HG03159 (cell line): ENCODE measurements around the gene PDCL2.

Experiments used
- ATAC-seq: cut with Tn5 transposase; IDR thresholded peaks from one replicate; pipeline ENCODE4 v1.9.1; 2021; ENCODE audit warnings: mild to moderate bottlenecking, moderate library complexity; ENCODE audit not compliant: unreplicated experiment

Gene PDCL2

GRCh38 chr4:55540271-55540670, 51.8 kb downstream of the PDCL2 start:
- ATAC-seq: no peak

- no peak for ATAC-seq
Observed at GRCh38 chr4:55539658-55540057, 52.4 kb downstream of the PDCL2 start.

DNA sequence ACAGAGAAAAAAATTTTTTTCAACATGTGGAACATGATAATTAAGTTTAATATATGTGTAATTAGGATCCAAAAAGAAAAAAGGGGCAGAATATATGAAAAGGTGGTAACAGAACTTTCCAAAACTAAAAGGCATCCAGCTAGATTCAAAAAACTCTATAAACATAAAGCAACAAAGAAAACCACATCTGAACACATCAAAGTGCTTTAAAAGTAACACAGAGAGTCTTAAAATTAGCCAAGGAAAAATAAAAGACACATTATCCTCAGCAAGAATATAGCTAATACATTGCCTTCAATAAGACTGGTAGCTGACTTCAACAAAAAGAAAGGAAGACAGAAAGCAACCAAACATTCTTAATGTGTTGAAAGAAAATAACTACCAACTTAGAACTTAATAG, 53.5 kb downstream of the PDCL2 start:
- ATAC-seq: no peak

GRCh38 chr4:55534306-55534705, 57.7 kb downstream of the PDCL2 start:
- ATAC-seq: no peak

DNA sequence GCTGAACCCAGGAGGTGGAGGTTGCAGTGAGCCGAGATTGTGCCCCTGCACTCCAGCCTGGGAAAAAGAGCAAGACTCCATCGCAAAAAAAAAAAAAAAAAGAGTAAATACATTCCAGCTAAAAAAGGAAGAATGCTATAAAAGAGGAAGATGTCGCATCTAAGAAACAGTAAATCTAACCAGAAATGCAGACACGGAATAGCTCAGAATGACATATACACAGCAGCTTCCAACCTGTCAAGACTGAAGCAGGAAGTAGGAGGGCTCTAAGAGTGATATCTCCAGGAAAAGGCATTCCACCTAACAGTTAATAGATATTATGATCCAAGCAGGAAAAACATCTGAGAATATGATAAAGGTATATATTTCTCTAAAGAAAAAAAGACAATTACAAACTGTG, 61.4 kb downstream of the PDCL2 start:
- ATAC-seq: no peak

GRCh38 chr4:55530167-55530566, 61.9 kb downstream of the PDCL2 start:
- no peak for ATAC-seq

DNA sequence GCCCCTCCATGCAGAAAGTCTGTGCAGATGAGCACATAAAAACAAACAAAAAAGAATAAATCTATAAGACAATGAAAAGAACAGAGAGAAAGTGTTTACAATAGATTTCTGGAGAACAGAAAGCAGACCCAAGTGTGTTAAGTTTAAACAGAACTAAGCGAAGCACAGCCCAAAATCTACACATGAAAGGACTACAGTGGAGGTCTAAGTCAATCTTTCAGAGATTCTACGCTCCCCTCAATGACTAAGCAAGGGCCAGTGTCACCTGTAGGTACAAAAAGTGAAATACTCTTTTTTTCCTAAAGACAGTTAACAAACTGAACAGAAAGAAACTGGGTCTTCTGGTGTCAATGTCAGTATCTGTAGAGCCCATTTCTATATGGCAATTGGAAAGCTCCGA, 63.6 kb downstream of the PDCL2 start:
- no peak for ATAC-seq

GRCh38 chr4:55524844-55525571, 67.0 kb downstream of the PDCL2 start:
- no peak for ATAC-seq

DNA sequence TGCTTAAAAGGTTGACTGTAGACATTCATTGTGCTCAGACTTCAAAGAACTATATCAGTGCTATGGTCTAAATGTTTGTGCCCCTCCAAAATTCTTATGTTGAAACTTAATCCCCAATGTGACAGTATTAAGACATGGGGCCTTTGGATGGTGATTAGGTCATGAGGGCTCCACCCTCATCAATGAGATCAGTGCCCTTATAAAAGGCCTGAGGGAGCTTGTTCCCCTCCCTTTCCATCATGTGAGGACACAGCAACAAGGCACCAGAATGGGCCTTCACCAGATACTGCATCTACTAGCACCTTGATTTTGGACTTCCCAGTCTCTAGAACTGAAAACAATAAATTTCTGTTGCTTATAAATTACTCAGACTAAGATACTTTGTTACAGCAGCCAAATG, 73.6 kb downstream of the PDCL2 start:
- no peak for ATAC-seq

GRCh38 chr4:55517526-55518229, 74.4 kb downstream of the PDCL2 start:
- ATAC-seq: peak; percentile 65

GRCh38 chr4:55512922-55513571, 79.0 kb downstream of the PDCL2 start:
- no peak for ATAC-seq

DNA sequence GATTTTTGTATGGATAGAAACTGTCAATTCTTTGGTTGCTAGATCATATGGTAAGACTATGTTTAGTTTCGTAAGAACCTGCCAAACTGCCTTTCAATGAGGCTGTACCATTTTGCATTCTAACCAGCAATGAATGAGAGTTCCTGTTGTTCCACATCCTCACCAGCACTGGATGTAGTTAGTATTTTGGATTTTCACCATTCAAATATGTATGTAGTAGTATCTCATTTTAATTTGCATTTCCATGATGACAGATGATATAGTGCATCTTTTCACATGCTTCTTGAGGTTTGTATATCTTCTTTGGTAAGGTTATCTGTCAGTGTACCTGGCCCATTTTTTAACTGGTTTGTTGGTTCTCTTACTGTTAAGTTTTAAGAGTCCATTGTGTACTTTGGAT, 80.0 kb downstream of the PDCL2 start:
- no peak for ATAC-seq

- ATAC-seq: no peak
Observed at GRCh38 chr4:55510685-55511084, 81.4 kb downstream of the PDCL2 start.

GRCh38 chr4:55509266-55509665, 82.8 kb downstream of the PDCL2 start:
- no peak for ATAC-seq

DNA sequence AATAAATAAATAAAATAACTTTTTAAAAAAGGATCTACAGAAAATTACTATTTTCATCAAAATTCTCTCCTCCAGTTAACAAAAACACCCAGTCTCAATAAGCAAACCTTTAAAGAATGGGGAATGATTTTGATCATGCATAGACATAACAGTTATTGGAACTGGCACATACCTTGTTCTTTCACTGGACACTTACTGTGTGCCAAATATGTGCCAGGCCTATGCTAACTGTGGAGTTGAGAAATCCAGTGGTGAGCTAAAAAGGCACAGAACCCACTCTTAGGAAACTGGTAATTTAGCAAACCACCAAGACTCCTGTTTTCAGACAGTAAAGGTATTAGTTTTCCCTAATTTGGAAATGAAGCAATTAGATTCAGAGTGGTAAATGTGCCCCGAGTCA, 84.4 kb downstream of the PDCL2 start:
- no peak for ATAC-seq
